Smooth muscle cell (in vitro differentiated cells): ENCODE measurements around the gene HINT3. TPM values are rescaled to one million over a fixed set of nuclear protein-coding genes. Genes with fewer than 3 reads are reported as not detected.
A peak's percentile ranks its signal among the peaks of the same experiment; 100 is the strongest.
"Not testable (repeated sequence)": the region's sequence is repeated elsewhere in the genome, so short reads cannot be mapped to it uniquely, and the experiment has no call there.

Experiments used
- DNase-seq: peaks from one replicate; lab custom pipeline; 2025; ENCODE audit not compliant: unreplicated experiment; lab: John Stamatoyannopoulos, UW
- H2AFZ ChIP-seq: fragments of 200-600 bp; sonication (generic); 2 replicates; pipeline ENCODE4 v1.6.0; 2016; ENCODE audit warnings: antibody characterized with exemption, low read depth, mild to moderate bottlenecking
- H3F3A ChIP-seq: fragments of 200-600 bp; sonication (generic); 2 replicates; pipeline ENCODE4 v1.6.0; 2017; ENCODE audit warnings: antibody characterized with exemption, low read depth
- H3K27ac ChIP-seq: fragments of 200-600 bp; sonication (generic); 2 replicates; pipeline ENCODE4 v1.5.1; 2016; ENCODE audit warnings: low read depth, mild to moderate bottlenecking
- H3K27me3 ChIP-seq: fragments of 200-600 bp; sonication (generic); 2 replicates; pipeline ENCODE4 v1.6.1; 2016; ENCODE audit warnings: low read depth, mild to moderate bottlenecking
- H3K36me3 ChIP-seq: fragments of 200-600 bp; sonication (generic); 2 replicates; pipeline ENCODE4 v1.5.1; 2016; ENCODE audit warnings: low read depth
- H3K4me1 ChIP-seq: fragments of 200-600 bp; sonication (generic); 2 replicates; pipeline ENCODE4 v1.5.1; 2016; ENCODE audit warnings: low read depth
- H3K4me2 ChIP-seq: fragments of 200-600 bp; sonication (generic); 2 replicates; pipeline ENCODE4 v1.6.0; 2016; ENCODE audit warnings: mild to moderate bottlenecking
- H3K4me3 ChIP-seq: fragments of 200-600 bp; sonication (generic); 2 replicates; pipeline ENCODE4 v1.5.1; 2016; ENCODE audit warnings: mild to moderate bottlenecking
- H3K79me2 ChIP-seq: fragments of 200-600 bp; sonication (generic); 2 replicates; pipeline ENCODE4 v1.6.0; 2016; ENCODE audit warnings: low read depth, mild to moderate bottlenecking
- H3K9ac ChIP-seq: fragments of 200-600 bp; sonication (generic); 2 replicates; pipeline ENCODE4 v1.6.0; 2016; ENCODE audit warnings: low read depth
- H3K9me3 ChIP-seq: fragments of 200-600 bp; sonication (generic); replicated peaks from 2 replicates; pipeline ENCODE4 v1.5.1; 2016; ENCODE audit warnings: low read depth
- H4K20me1 ChIP-seq: fragments of 200-600 bp; sonication (generic); 2 replicates; pipeline ENCODE4 v1.6.0; 2016; ENCODE audit warnings: low read depth
- WGBS: methylation state at CpG from one replicate; pipeline ENCODE4 v1.1.7; 2016; ENCODE audit warnings: low lambda C conversion rate; 5-methylcytosine and 5-hydroxymethylcytosine counted together
- polyA plus RNA-seq: library from polyadenylated mRNA; unstranded; fragments of >200 nt; fragmentation: Nextera tagmentation; extraction: Ambion mirVana; gene quantifications from 2 replicates; pipeline ENCODE4 v1.2.1, GENCODE V29; 2016
- total RNA-seq: library from RNA; depleted of rRNA; stranded (reverse); fragments of >200 nt; gene quantifications from 2 replicates; pipeline ENCODE4 v1.2.3, GENCODE V29; 2014
- TF ChIP-seq, protein P1 (sequence below): fragments of 200-600 bp; sonication (generic); IDR thresholded peaks from 2 replicates; pipeline ENCODE4 v1.5.1; 2017; ENCODE audit warnings: borderline replicate concordance, mild to moderate bottlenecking, antibody characterized with exemption; ENCODE audit not compliant: insufficient read depth, poor library complexity, severe bottlenecking

Gene HINT3
- total and polyA plus RNA-seq, 2 experiments from 2014 or later, result 6.8 to 13.1 TPM

DNA sequence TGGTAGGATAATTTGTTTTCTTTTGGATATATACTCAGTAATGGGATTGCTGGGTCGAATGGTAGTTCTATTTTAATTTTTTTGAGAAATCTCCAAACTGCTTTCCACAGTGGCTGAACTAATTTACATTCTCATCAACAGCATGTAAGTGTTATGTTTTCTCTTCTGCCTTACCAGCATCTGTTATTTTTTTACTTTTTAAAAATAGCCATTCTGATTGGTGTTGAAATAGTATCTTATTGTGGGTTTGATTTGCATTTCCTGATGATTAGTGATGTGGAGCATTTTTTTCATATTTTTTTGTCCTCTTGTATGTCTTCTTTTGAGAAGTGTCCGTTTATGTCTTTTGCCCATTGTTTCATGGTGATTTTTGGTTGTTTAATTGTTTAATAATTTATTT, 11.9 kb downstream of the HINT3 start:
- Histone ChIP-seq H3K79me2 (peaks cover 9% of the 10 kb centered on the region), H3K36me3 (peaks cover 11% of the 10 kb centered on the region), H3K27me3 (no peaks in the 10 kb centered on the region), H3K9me3 (no peaks in the 10 kb centered on the region), H3K27ac (no peak overlapping the region), H3K9ac (no peak overlapping the region), H3K4me3 (no peak overlapping the region), H3K4me2 (no peak overlapping the region), H3K4me1 (no peaks in the 10 kb centered on the region), H4K20me1 (no peaks in the 10 kb centered on the region), H3F3A (no peaks in the 10 kb centered on the region), H2AFZ (no peak overlapping the region)
- DNase-seq, result no peak
- TF ChIP-seq, protein P1, sequence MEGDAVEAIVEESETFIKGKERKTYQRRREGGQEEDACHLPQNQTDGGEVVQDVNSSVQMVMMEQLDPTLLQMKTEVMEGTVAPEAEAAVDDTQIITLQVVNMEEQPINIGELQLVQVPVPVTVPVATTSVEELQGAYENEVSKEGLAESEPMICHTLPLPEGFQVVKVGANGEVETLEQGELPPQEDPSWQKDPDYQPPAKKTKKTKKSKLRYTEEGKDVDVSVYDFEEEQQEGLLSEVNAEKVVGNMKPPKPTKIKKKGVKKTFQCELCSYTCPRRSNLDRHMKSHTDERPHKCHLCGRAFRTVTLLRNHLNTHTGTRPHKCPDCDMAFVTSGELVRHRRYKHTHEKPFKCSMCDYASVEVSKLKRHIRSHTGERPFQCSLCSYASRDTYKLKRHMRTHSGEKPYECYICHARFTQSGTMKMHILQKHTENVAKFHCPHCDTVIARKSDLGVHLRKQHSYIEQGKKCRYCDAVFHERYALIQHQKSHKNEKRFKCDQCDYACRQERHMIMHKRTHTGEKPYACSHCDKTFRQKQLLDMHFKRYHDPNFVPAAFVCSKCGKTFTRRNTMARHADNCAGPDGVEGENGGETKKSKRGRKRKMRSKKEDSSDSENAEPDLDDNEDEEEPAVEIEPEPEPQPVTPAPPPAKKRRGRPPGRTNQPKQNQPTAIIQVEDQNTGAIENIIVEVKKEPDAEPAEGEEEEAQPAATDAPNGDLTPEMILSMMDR, result no peak
- 93% methylated on average over 2 of the region's 2 CpGs for WGBS

DNA sequence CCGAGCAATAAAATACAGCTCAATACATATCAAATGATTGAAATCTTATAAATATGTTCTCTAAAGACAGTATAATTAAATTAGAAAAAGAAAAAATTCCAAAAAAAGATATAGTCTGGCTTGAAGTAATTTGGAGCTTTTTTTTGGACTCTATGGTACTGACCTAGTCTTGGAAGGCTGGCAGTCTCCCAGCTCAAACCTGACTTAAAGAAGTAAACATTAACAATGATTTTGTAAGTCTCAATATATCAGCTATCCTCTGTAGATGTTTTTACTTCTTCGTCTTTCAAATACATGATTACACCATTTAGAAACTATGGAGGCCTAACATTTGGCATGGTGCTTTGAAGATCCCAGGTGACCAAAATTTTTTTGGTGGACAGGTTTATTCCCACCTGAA, 14.2 kb downstream of the HINT3 start:
- Histone ChIP-seq H3K79me2 (peaks cover under 1% of the 10 kb centered on the region), H3K4me1 (no peaks in the 10 kb centered on the region), H3K9me3 (no peaks in the 10 kb centered on the region), H3K4me3 (no peak overlapping the region), H3K27me3 (no peaks in the 10 kb centered on the region), H3K36me3 (peaks cover 11% of the 10 kb centered on the region), H3F3A (no peaks in the 10 kb centered on the region), H3K27ac (no peak overlapping the region), H4K20me1 (no peaks in the 10 kb centered on the region), H3K4me2 (no peak overlapping the region), H3K9ac (no peak overlapping the region), H2AFZ (no peak overlapping the region)
- 98% methylated on average over 2 of the region's 2 CpGs for WGBS
- TF ChIP-seq, protein P1, result no peak
- no peak for DNase-seq

DNA sequence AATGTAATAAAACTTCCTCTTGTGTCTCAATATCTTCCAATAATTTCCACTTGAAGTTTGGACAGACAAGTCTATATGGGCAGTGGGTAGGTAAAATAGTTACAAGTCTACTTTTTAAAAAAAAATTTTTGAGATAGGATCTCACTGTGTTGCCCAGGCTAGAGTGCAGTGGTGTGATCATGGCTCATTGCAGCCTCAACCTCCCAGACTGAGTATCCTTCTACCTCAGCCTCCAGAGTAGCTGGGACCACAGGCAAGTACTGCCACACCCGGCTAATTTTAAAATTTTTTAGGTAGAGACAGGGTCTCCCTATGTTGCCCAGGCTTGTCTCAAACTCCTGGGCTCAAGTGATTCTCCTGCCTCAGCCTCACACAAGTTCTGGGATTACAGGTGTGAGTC, 15.9 kb downstream of the HINT3 start:
- H2AFZ ChIP-seq, H3K4me2 ChIP-seq, H3K79me2 ChIP-seq, H3K9ac ChIP-seq, H3K4me1 ChIP-seq, H3K9me3 ChIP-seq, H4K20me1 ChIP-seq, H3F3A ChIP-seq, DNase-seq, H3K4me3 ChIP-seq, H3K27me3 ChIP-seq, H3K27ac ChIP-seq: not testable (repeated sequence)
- 100% methylated on average over 1 of the region's 1 CpG for WGBS
- H3K36me3 ChIP-seq, result peaks cover 11% of the 10 kb centered on the region

DNA sequence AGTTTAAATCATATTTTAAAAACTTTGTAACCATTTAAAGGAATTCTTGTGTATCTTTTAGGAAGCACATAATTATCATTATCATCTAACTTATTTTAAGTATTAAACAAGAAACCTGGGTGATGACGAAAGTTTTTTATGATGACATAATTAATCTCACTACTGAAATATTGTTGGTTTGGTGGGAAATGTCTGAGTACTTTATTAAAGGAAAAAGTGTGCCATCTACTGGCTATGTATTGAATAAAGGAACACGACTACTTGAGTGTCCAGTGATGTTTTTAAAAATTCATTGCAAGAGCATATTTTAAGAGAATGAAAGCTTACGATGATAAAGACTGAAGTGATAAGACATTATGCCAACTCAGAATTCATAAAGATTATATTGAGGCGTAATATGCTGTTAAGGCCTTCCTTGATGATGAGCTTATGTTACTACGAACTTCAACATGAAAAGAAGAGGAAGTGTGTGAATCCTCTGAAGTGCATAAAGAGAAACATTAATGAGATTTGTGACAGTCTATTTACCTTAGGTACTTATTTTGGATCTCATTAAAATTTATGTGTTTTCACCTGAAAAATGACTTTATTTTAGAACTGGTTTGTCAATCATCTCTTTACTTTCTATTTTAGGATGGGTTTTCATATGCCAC, 17.8 kb downstream of the HINT3 start:
- DNase-seq, result no peak
- Histone ChIP-seq H3K4me1 (no peaks in the 10 kb centered on the region), H3F3A (no peaks in the 10 kb centered on the region), H4K20me1 (no peaks in the 10 kb centered on the region), H3K27me3 (no peaks in the 10 kb centered on the region), H3K9ac (no peak overlapping the region), H3K4me3 (no peak overlapping the region), H3K36me3 (no peaks in the 10 kb centered on the region), H3K27ac (no peak overlapping the region), H2AFZ (no peak overlapping the region), H3K9me3 (no peaks in the 10 kb centered on the region), H3K79me2 (no peaks in the 10 kb centered on the region), H3K4me2 (no peak overlapping the region)
- WGBS, result 55% methylated on average over 5 of the region's 5 CpGs
- TF ChIP-seq, protein P1, result peak; percentile 60
